Cerebellar nuclear complex (tissue), 1 donor: ENCODE results near the gene CNKSR1.

Source experiments
- DNase-seq, 2 experiments: peaks; one replicate each; lab custom pipeline; 2025; lab: John Stamatoyannopoulos, UW

Gene CNKSR1

DNA sequence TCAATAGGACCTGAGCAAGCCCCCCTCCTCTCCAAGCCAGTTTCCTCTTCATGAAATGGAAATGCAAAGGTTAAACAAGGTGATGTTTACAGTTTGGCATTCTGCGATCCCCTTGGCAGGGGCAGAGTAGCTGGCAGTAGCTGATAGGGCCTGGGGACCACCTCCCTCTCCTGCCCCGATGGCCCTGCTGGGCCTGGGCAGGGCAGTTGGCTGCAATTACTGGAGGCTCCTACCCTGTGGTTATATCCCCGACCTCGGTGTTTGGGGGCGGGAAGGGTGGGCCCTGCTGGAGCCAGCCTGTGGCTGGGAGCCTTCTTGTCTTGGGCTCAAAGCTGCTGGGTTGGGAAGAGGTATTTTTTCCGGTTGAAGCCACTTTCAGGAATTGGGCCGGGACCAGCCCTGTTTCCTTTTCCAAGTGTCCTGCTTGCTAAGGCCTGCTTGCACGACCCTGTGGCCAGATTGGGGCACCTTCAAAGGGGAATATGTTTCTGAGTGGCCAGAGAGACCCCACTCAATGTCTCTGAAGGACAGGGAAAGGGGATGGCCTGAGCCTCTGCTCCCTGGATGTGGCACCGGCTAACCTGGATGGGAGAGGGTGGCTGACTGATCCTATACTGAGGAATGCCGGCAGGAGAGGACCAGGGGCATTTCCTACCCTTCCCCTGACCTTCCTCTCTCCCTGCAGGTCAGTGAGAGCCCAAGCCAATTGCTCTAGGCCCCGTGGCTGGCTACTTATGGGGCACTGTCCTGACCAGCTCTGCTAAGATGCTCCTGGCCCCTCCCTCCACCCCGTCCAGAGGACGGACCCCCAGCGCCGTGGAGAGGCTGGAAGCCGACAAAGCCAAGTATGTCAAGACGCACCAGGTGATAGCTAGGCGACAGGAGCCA, 16.5 kb upstream of the CNKSR1 start:
- no peak for DNase-seq

- no peak for DNase-seq
Observed at GRCh38 chr1:26161415-26162219, 15.7 kb upstream of the CNKSR1 start.

- no peak for DNase-seq
Observed at GRCh38 chr1:26162220-26162709, 15.0 kb upstream of the CNKSR1 start.

DNA sequence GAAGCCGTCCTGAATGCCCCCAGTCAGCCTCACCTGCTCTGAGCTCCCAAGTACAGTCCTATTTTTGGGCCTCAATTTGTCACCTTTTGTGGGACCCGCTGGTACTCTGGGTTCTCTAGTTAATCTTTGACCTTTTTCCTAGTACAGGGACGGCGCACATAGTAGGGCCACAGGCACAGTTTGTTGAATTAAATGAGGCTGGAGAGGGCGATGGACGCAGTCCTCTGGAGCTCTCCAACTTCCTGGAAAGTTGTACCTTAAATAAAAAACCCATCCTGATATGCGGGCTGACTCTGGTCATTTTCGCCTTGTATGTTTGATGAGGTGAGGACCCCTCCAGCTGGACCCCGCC, 13.6 kb upstream of the CNKSR1 start:
- no peak for DNase-seq

DNA sequence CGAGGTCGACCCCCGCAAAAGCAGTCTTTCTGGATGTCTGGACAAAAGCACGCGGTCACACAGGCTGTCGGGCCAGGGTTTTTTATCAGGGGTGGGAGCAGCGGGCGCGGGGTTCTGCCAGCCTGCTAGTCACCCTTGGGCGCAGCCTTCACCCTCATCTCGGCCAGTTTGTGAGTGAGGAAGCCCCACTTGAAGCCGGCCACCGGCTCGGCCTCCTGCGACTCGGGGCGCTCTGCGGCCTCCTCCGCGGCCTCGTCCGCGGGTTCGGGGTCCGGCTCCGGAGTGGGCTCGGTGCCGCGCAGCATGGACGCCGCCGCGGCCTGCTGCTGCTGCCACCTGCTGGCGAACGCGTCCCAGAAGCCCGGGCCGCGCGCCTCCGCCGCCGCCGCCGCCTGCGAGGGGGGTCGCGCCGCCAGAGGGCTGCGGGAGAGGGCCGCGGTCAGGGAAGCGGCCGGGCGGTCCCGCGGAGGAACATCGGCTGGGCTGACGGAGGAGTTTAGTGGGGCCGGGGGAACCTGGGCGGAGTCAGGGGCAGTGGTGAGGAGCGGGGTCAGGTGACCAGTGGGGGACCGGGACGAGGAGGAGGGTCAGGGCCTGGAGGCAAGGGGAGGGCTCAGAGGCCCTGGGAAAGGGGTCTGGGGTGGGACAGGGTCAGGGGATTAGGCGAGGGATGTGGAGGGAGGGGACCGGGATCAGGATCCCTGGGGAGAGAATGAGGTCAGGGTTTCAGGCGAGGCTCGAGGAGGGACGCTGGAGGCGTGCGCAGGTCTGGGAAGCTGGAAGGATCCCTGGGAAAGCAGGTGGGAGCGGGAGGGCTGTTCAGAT, 13.0 kb upstream of the CNKSR1 start:
- DNase-seq = no peak

GRCh38 chr1:26164861-26165842, 12.1 kb upstream of the CNKSR1 start:
- DNase-seq = no peak

DNA sequence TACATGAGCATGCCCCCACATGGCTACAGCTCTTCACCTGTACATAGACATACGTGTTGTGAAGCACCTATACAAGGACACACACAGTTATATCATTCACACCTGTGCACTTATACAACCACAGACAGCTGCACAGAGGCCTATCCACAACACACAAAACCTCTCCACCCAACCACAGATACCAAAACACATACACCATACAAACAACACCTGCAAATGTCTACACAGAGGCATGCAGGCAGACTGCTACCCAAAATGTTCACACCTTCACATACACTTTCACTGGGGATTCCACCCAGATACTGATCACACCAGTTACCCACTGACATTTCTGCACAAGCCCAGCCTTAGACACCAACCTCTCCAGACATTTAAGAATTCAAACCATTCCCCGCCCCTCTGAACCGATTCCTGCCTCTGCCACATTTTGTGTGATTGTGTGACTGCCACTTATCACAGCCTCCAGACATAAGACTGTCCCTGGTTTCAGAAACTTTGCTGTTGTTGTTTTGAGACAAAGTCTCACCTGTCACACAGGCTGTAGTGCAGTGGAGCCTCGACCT, 10.5 kb upstream of the CNKSR1 start:
- DNase-seq = no peak

DNA sequence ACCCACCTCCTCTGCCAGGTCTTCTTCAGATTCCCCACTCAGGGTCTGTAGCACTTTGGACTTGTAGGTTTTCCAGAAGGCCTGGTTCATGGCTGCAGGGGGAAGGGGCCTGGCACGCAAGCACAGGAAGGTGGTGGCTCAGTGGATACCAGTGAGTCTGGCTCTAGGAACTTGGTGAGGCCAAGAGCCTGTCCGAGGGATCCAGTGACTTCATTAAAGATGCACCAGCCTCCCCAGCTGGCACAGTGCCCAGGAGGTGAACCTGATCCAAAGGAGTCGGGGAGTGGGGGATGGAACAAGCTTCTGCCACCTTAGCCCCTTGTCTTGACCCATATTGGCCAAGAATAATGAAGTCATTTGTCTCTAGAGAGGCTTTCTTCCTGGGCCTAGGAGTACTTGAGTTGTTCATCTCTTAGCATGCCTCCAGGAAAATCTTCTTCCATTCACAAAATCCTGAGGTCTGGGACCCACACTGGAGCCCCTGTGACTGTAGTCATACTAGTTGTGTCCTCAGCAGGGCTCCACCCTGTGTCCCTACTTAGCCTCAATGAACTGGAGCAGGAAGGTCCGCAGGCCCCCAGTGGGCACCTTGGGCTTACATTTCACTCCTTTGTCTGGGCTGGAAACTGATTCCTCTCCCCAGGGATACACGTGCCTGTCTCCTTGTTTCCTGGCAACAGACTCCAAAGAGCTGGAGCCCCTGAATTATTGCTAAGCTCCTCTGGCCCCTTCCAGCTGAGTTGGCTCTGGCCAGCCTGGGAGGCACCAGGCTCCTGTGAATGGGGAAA, 8.7 kb upstream of the CNKSR1 start, which contains the start of gene C1orf232:
C1orf232 (minus strand) TSS at position 554 of the 788 bp plus-strand sequence; CDS start at position 90, 464 bp downstream.
- no peak for DNase-seq

- DNase-seq = no peak
Observed at GRCh38 chr1:26169198-26169554, 8.1 kb upstream of the CNKSR1 start.

DNA sequence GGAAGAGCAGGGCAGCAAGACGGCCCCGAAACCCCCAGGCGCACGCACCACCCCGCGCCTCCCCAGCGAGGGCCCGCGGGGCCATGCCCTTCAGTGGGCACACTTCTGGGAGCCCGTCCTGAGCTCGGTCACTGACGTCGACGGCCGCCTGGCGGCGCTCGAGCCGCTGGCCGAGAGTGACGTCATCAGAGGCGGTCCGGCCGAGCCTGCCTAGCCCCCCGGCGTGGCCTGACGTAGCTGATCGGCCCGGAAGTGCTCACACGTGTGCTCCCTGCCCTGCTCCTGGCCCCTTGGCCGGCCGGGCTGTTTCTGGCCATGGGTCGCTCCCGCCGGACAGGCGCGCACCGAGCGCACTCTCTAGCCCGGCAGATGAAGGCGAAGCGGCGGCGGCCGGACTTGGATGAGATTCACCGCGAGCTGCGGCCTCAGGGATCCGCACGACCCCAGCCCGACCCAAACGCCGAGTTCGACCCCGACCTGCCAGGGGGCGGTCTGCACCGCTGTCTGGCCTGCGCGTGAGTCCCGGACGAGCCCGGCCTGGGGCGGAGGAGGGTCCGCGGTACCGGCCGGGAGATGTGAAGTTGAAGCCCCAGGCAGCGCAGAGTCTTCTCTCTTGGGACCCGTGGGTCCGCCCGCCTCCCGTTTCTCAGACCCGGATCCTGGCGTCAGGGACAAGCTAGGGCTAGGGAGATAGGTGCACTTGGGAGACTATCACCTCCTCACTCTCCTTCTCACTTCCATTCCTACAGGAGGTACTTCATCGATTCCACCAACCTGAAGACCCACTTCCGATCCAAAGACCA, 7.4 kb upstream of the CNKSR1 start, which contains the start of gene ZNF593:
ZNF593 (plus strand) TSS at position 240 of the 803 bp plus-strand sequence; CDS start at position 316, 76 bp downstream.
- peak; percentile 58 to 62 for DNase-seq

DNA sequence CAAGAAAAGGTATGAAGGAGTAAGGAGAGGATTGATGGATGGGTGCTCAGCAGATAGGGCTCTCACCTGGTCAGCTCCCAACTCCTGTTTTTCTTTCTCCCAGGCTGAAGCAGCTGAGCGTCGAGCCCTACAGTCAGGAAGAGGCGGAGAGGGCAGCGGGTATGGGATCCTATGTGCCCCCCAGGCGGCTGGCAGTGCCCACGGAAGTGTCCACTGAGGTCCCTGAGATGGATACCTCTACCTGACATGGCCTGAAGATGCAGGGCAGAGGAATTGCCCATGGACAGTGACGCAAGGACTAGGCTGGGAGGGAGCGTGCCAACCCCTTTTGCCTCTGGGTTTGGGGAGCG, 6.8 kb upstream of the CNKSR1 start:
- no peak for DNase-seq

- DNase-seq = no peak
Observed at GRCh38 chr1:26171084-26172072, 5.9 kb upstream of the CNKSR1 start, which contains the start of gene ZNF593OS. ZNF593OS (minus strand) TSS chr1:26171832; CDS start chr1:26171661, 171 bp downstream.

- DNase-seq = no peak
Observed at GRCh38 chr1:26175346-26175745, 1.9 kb upstream of the CNKSR1 start.

DNA sequence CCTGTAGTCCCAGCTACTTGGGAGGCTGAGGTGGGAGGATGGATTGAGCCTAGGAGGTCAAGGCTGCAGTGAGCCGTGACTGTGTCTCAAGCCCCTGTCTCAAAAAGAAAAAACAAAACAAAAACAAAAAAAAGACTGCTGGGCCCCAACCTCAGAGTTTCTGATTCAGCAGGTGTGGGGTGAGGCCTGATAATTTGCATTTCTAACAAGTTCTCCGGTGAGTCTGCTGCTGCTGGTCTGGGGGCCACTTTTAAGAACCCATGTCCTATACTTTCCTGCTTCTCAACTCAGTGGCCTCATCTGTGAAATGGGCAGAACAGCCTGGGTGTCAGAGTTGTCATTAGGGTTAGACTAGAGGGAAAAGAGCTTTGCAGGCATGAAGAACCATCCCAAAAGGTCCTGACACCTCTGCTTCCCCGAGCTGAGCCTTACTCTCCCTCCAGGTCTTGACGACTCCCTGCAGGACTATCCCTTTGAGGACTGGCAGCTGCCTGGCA, 2.8 kb downstream of the CNKSR1 start:
- no peak for DNase-seq

DNA sequence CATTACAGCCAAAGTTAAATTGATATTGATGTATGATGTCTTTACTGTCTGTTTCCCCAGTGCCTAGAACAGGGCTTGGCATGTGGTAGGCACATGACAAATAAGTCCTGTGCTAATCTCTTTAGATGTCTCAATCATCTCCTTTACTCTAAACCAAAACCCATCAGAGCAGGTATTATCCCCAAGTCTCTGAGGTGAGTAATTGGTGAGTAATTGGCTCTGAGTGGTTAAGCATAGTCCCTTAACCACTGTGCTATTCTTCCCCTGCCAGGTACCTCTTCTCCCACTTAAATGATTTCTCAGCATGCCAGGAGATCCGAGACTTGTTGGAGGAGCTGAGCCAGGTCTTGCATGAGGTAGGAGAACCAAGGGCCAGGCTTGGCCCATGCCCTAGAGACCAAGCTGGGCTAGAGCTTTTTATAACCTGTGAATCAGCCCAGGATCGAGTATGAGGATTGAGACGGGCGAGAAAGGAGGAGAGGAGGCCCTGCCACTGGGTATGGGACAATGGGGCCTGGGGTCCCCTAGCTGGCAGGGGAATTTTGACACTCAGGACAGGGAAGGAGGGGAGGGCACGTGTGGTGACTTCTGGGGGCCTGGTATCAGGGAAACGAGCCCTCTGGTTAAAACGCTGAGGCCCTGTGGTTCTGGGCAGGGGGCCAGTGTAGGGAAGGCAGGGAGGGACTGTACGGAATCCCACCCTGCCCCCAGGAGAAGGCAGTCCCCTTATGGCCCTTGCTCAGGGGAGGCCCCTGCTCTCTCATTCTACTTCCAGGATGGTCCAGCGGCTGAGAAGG, 4.5 kb downstream of the CNKSR1 start:
- DNase-seq = no peak

DNA sequence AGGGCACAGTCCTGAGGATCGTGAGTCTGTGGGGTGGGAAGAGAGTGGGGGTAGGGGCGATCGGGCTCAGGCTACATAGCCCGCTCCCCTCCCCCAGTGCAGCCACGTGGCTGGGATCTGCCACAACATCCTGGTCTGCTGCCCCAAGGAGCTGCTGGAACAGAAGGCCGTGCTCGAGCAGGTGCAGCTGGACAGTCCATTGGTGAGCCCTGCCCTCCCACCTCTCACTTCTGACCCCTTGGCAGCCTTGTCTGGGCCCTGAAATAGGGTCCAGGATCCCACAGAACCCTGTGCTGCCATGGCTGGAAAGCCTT, 5.0 kb downstream of the CNKSR1 start:
- DNase-seq = no peak

- DNase-seq = no peak
Observed at GRCh38 chr1:26184086-26184485, 6.8 kb downstream of the CNKSR1 start.
